CD4-positive, alpha-beta memory T cell (primary cell): ENCODE results near the gene LASP1. TPM values are rescaled to one million over a fixed set of nuclear protein-coding genes. Genes with fewer than 3 reads are reported as not detected.

Experiments used
- CTCF ChIA-PET: fragments of 350-600 bp; sonication (Branson Sonifier 250); formaldehyde crosslinking; loops from one replicate; lab custom pipeline; 2021; ENCODE audit warnings: inconsistent platforms; ENCODE audit not compliant: partially characterized antibody; lab: Charles Lee
- POLR2A ChIA-PET: fragments of 350-600 bp; sonication (Branson Sonifier 250); formaldehyde crosslinking; loops from one replicate; lab custom pipeline; 2021; ENCODE audit not compliant: partially characterized antibody; lab: Charles Lee
- DNase-seq, 5 donors: peaks; one replicate each; pipeline versions ENCODE4 v3.0.0 to v3.0.0-alpha.2; 2020 to 2022; ENCODE audit warnings: mixed read lengths in 1 of 5
- H3K27ac ChIP-seq: one replicate; pipeline ENCODE4 v1.7.0; 2013; ENCODE audit warnings: low read depth, low read length
- H3K27me3 ChIP-seq: 2 replicates; pipeline ENCODE4 v1.7.0; 2013; ENCODE audit warnings: mild to moderate bottlenecking, low read length, moderate library complexity; ENCODE audit not compliant: insufficient read depth
- H3K36me3 ChIP-seq: 2 replicates; pipeline ENCODE4 v1.7.0; 2013; ENCODE audit warnings: mild to moderate bottlenecking, low read length, moderate library complexity; ENCODE audit not compliant: insufficient read depth
- H3K4me1 ChIP-seq: 2 replicates; pipeline ENCODE4 v1.7.0; 2013; ENCODE audit warnings: mild to moderate bottlenecking, low read length, moderate library complexity; ENCODE audit not compliant: insufficient read depth
- H3K4me3 ChIP-seq, 2 donors: one replicate each; pipeline ENCODE4 v1.7.0; 2013; ENCODE audit warnings: low read length in 2 of 2, mild to moderate bottlenecking in 1 of 2
- H3K9me3 ChIP-seq, 2 donors: one replicate each; pipeline ENCODE4 v1.7.0; 2013; ENCODE audit warnings: low read length in 2 of 2, control low read depth in 1 of 2; ENCODE audit not compliant: control insufficient read depth in 1 of 2
- H3K27ac Mint-ChIP-seq, 7 donors: one replicate each; pipeline ENCODE4 v1.8.0; 2020 to 2021; ENCODE audit warnings: mixed read lengths in 7 of 7, mild to moderate bottlenecking in 6 of 7, inconsistent platforms in 3 of 7, moderate library complexity in 3 of 7
- H3K27me3 Mint-ChIP-seq, 2 donors: one replicate each; pipeline ENCODE4 v1.8.0; 2020 to 2021; ENCODE audit warnings: mixed read lengths in 2 of 2
- H3K36me3 Mint-ChIP-seq, 2 donors: one replicate each; pipeline ENCODE4 v1.8.0; 2020 to 2021; ENCODE audit warnings: mixed read lengths in 2 of 2, inconsistent platforms in 1 of 2, mild to moderate bottlenecking in 1 of 2
- H3K4me1 Mint-ChIP-seq, 4 donors: one replicate each; pipeline ENCODE4 v1.8.0; 2020 to 2021; ENCODE audit warnings: mixed read lengths in 4 of 4, mild to moderate bottlenecking in 1 of 4
- H3K4me3 Mint-ChIP-seq, 8 donors: one replicate each; pipeline ENCODE4 v1.8.0; 2020 to 2021; ENCODE audit warnings: mixed read lengths in 8 of 8, mild to moderate bottlenecking in 7 of 8, moderate library complexity in 6 of 8, inconsistent platforms in 3 of 8
- H3K9me3 Mint-ChIP-seq, 8 donors: one replicate each; pipeline ENCODE4 v1.8.0; 2020 to 2021; ENCODE audit warnings: mixed read lengths in 8 of 8, mild to moderate bottlenecking in 5 of 8, inconsistent platforms in 3 of 8, moderate library complexity in 1 of 8
- intact Hi-C: fragments of 100-400 bp; cut with micrococcal nuclease; formaldehyde crosslinking; loops from one replicate; pipeline ENCODE4 v1.15.1; 2023
- polyA plus RNA-seq, 2 donors: library from polyadenylated mRNA; unstranded; fragments of 300-500 nt; fragmentation: Illumina TruSeq; gene quantifications; one replicate each; pipeline ENCODE4 v1.2.3, GENCODE V29; 2021
- total RNA-seq, 2 experiments: library from RNA; stranded (reverse); gene quantifications; one replicate each; pipeline ENCODE4 v1.2.3, GENCODE V29; 2021

The LASP1 gene
- total and polyA plus RNA-seq, 4 experiments from 2014 or later: 32.1 to 122 (median 92.9) TPM

GRCh38 chr17:38881600-38882191 lies 11.8 kb downstream of the LASP1 start:
- POLR2A ChIA-PET: interaction anchor here (0.8 to 10.4 kb wide), 8 partner anchors 9 to 43 kb away, joined by 3 to 138 read pairs (median 4); partner anchors contain the start of genes LASP1 and RPL23
- Histone ChIP-seq H3K27ac (peak overlapping the region; percentile 12), H3K9me3 (no peaks in the 10 kb centered on the region), H3K36me3 (peaks cover 25% of the 10 kb centered on the region), H3K27me3 (no peaks in the 10 kb centered on the region), H3K4me1 (peaks cover 100% of the 10 kb centered on the region), H3K4me3 (no peak overlapping the region)
- Mint-ChIP-seq H3K4me1 (peaks cover 64 to 95% (median 80%) of the 10 kb centered on the region in 4 donors), H3K27me3 (no peaks in the 10 kb centered on the region), H3K4me3 (peak overlapping the region in 7 of 8 donors; percentile 47 to 90 (median 68)), H3K36me3 (peaks cover 40 to 68% of the 10 kb centered on the region in 2 donors), H3K9me3 (no peaks in the 10 kb centered on the region), H3K27ac (peak overlapping the region; percentile 82 to 94 (median 87))
- intact Hi-C loops: loop anchor here (2.0 kb wide), 1 partner anchor 17 kb away; no protein-coding TSS in a partner anchor
- DNase-seq: no peak
- CTCF ChIA-PET: interaction anchor here (1.1 to 2.0 kb wide), 4 partner anchors 12 to 43 kb away, joined by 3 to 7 read pairs (median 4); partner anchors contain the start of genes LASP1 and LASP1NB

DNA sequence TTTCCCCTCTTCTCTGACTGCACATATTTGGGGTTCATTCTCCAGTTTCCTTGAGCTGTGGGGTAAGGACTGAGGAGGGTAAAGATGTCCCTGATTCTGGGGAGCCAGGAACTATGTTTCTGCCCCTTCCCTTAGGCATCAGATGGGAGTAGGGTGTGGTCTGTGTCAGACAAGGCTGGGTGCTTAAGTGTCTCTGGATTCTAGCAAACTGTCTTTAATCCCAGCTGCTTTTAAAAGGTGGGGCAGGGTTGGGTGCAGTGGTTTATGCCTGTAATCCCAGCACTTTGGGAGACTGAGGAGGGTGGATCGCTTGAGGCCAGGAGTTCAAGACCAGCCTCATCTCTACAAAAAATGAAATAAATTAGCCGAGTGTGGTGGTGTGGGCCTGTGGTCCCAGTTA lies 13.0 kb downstream of the LASP1 start:
- Mint-ChIP-seq H3K27me3 (no peaks in the 10 kb centered on the region), H3K4me3 (peak overlapping the region in 7 of 8 donors; percentile 17 to 90 (median 60)), H3K27ac (peak overlapping the region; percentile 48 to 93 (median 91)), H3K9me3 (no peaks in the 10 kb centered on the region), H3K36me3 (peaks cover 40 to 69% of the 10 kb centered on the region in 2 donors), H3K4me1 (peaks cover 63 to 91% (median 76%) of the 10 kb centered on the region in 4 donors)
- DNase-seq: no peak
- intact Hi-C loops: loop anchor here (2.0 kb wide), 1 partner anchor 16 kb away; no protein-coding TSS in a partner anchor
- POLR2A ChIA-PET: interaction anchor here (1.0 to 10.4 kb wide), 6 partner anchors 8 to 41 kb away, joined by 3 to 138 read pairs (median 12); partner anchors contain the start of genes LASP1 and RPL23
- Histone ChIP-seq H3K27ac (peak overlapping the region; percentile 37), H3K9me3 (no peaks in the 10 kb centered on the region), H3K4me1 (peaks cover 100% of the 10 kb centered on the region), H3K4me3 (no peak overlapping the region), H3K27me3 (no peaks in the 10 kb centered on the region), H3K36me3 (peaks cover 33% of the 10 kb centered on the region)
- CTCF ChIA-PET: no interaction called here

DNA sequence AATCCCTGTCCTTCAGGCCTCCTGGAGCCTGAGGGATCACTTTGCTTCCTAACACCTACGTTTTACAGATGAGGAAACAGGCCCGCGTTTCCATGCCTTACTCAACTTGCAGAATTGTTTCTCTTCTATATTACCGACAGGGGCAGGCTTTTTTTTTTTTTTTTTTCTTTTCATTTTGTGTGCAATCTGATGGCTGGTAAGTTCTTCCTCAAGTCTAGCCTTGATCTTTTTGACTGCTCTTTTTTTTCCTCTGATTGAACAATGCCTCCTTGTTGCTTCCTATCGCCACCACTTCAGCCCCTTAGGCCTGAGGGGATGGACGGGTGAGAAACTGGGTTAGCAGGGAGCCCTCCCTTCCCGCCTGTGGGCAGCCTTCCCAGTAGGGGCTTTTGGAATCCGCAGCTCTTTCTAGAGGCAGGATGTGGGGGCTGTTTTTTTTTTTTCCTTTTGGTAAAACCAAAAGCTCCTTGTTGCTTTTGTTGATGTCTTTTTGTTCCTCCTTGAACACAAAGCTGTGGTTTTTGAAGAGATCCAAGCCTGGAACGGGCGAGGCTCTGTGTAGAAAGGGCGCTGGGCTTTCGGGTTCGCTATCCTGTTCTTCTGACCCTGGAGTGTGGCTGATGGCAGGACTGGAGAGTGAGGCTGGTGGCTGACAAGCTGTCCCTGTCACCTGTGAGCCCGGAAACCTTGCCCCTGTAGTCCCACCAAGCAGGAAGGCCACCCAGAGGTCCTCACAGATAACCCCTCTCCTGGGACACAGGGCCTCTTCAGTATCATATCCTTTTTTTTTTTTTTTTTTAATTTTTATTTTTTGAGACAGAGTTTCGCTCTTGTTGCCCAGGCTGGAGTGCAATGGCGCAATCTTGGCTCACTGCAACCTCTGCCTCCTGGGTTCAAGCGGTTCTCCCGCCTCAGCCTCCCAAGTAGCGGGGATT lies 14.0 kb downstream of the LASP1 start:
- peak in 1 of 5 donors; percentile 29 for DNase-seq
- Mint-ChIP-seq H3K4me3 (peak overlapping the region; percentile 60 to 90 (median 78)), H3K4me1 (peaks cover 57 to 89% (median 72%) of the 10 kb centered on the region in 4 donors), H3K9me3 (no peaks in the 10 kb centered on the region), H3K27ac (peak overlapping the region; percentile 83 to 95 (median 92)), H3K36me3 (peaks cover 38 to 65% of the 10 kb centered on the region in 2 donors), H3K27me3 (no peaks in the 10 kb centered on the region)
- Histone ChIP-seq H3K4me3 (no peak overlapping the region), H3K27ac (peak overlapping the region; percentile 37), H3K27me3 (no peaks in the 10 kb centered on the region), H3K4me1 (peaks cover 99% of the 10 kb centered on the region), H3K36me3 (peaks cover 30% of the 10 kb centered on the region), H3K9me3 (no peaks in the 10 kb centered on the region)
- intact Hi-C loops: loop anchor here (2.0 kb wide), 1 partner anchor 15 kb away; no protein-coding TSS in a partner anchor
- ChIA-PET POLR2A (interaction anchor here (0.6 to 10.4 kb wide), 5 partner anchors 10 to 870 kb away, joined by 3 to 138 read pairs (median 16); partner anchors contain the start of genes LASP1 and RPL23), CTCF (interaction anchor here (1.0 to 1.6 kb wide), 2 partner anchors 14 to 15 kb away, joined by 5 read pairs; partner anchors contain the start of gene LASP1)

- Mint-ChIP-seq H3K36me3 (peaks cover 36 to 61% of the 10 kb centered on the region in 2 donors), H3K27me3 (no peaks in the 10 kb centered on the region), H3K27ac (peak overlapping the region; percentile 70 to 95 (median 87)), H3K4me3 (peak overlapping the region in 6 of 8 donors; percentile 51 to 67 (median 58)), H3K4me1 (peaks cover 56 to 93% (median 73%) of the 10 kb centered on the region in 4 donors), H3K9me3 (no peaks in the 10 kb centered on the region)
- POLR2A ChIA-PET: interaction anchor here (0.8 to 10.4 kb wide), 7 partner anchors 9 to 181 kb away, joined by 3 to 138 read pairs (median 12); partner anchors contain the start of gene LASP1
- H3K4me3 ChIP-seq: no peak overlapping the region
- no peaks in the 10 kb centered on the region for H3K9me3 ChIP-seq
- H3K36me3 ChIP-seq: peaks cover 26% of the 10 kb centered on the region
- no peak for DNase-seq
- no peaks in the 10 kb centered on the region for H3K27me3 ChIP-seq
- H3K27ac ChIP-seq: peak overlapping the region; percentile 13
- CTCF ChIA-PET: interaction anchor here (0.6 to 1.6 kb wide), 4 partner anchors 12 to 150 kb away, joined by 3 to 5 read pairs (median 4); partner anchors contain the start of gene LASP1
- H3K4me1 ChIP-seq: peaks cover 99% of the 10 kb centered on the region
- intact Hi-C loops: no loop called here
These were observed 15.3 kb downstream of the LASP1 start for GRCh38 chr17:38885044-38885727.

DNA sequence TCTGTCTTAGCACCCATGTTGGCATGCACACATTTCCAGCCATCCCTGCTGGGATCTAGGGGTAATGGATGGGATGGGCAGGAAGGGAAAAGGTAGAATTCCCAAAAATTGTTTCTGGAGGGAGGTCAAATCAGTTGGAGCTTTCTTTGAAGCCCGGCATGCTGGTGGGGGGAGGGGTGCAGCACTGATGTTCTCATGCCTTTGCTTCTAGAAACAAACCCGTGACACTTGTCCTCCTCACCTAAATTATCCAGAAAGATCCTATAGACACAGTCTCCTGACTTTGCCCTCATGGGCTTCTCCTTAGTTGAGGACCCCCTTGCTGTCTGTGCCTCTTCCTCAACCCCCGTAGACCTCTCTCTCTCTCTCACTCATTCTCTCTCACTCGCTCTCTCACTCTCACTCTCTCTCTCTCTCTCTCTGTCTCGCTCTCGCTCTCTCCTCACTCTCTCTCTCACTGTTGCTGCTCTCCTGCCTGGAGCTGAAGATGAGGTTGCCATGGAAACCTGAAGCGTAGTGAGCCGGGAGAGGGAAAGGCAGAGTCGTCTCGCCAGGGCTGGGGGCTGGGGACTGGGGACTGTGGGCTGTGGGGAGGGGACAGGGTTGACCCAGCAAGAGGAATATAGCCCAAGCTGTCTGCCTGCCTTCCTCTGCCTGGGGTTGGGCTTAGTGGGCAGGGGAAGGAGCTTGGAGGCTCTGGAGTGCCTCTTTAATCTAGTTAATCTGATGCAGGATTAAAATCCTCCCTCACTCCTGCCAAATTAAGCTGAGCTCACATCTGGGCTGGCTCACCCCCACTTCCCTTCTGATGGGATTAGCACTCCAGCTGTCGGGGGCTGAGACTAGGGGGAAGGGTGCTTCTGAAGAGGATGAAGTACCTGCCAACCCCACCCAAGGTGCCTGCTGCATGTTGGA lies 16.1 kb downstream of the LASP1 start:
- ChIA-PET POLR2A (interaction anchor here (0.8 to 10.4 kb wide), 7 partner anchors 8 to 182 kb away, joined by 3 to 138 read pairs (median 12); partner anchors contain the start of gene LASP1), CTCF (interaction anchor here (0.6 to 1.3 kb wide), 4 partner anchors 11 to 151 kb away, joined by 3 to 5 read pairs (median 4); partner anchors contain the start of gene LASP1)
- H3K4me3 ChIP-seq: no peak overlapping the region
- peak overlapping the region; percentile 24 for H3K27ac ChIP-seq
- H3K27me3 ChIP-seq: no peaks in the 10 kb centered on the region
- H3K27me3 Mint-ChIP-seq: no peaks in the 10 kb centered on the region
- H3K27ac Mint-ChIP-seq: peak overlapping the region; percentile 83 to 95 (median 90)
- peaks cover 58 to 93% (median 77%) of the 10 kb centered on the region in 4 donors for H3K4me1 Mint-ChIP-seq
- peaks cover 99% of the 10 kb centered on the region for H3K4me1 ChIP-seq
- intact Hi-C loops: no loop called here
- H3K9me3 Mint-ChIP-seq: no peaks in the 10 kb centered on the region
- peaks cover 26% of the 10 kb centered on the region for H3K36me3 ChIP-seq
- peak overlapping the region; percentile 1 to 67 (median 58) for H3K4me3 Mint-ChIP-seq
- H3K9me3 ChIP-seq: no peaks in the 10 kb centered on the region
- peaks cover 35 to 62% of the 10 kb centered on the region in 2 donors for H3K36me3 Mint-ChIP-seq
- DNase-seq: no peak
